ENCODE data around the gene LYPD6.

LYPD6 gene

DNA sequence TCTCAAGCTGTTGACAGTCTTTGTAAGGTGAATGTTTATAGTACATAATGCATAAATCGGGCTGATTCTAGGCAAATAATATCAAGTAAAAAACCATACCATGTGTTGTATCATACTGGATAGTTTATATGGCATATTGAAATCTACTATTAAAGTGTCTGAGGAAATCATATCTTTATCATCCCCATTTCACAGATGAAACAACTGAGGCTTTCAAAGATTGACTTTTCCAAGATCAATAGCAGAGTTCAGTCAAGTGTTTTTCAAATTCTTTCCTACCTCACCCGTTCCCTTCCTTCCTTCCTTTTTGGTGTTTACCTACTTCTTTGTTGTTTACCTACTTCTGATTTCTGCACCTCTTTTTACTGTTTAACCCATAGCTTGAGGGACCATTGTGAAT is 2.0 kb downstream of the LYPD6 start:
- Mint-ChIP-seq H3K36me3 (no peaks in the 10 kb centered on the region), H3K27me3 (peaks cover 61% of the 10 kb centered on the region), H3K27ac (no peak overlapping the region), H3K9me3 (peaks cover 8% of the 10 kb centered on the region), H3K4me1 (peaks cover 23% of the 10 kb centered on the region), H3K4me3 (no peak overlapping the region)
- ATAC-seq = no peak

DNA sequence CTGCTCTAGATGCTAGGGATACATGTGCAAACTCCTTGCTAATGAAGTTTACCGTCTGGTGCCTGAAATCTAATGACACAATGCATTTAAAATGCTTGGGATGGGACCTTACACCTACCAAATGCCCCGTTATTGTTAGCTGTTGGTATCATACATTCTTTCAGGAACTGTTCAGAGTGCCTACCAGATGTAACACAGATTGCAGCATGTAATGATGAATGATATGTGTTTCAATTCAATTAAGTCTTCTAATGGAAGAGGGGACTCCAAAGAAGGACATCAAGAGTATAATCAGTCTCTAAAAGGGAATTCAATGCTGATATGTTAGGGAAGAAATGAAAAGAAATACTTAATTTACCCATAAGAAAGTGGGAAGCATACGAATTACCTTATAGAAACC is 3.2 kb downstream of the LYPD6 start:
- no peak for ATAC-seq
- peaks cover 23% of the 10 kb centered on the region for H3K4me1 Mint-ChIP-seq
- H3K36me3 Mint-ChIP-seq = no peaks in the 10 kb centered on the region
- H3K27me3 Mint-ChIP-seq = peaks cover 49% of the 10 kb centered on the region
- H3K27ac Mint-ChIP-seq = no peak overlapping the region
- no peak overlapping the region for H3K4me3 Mint-ChIP-seq
- H3K9me3 Mint-ChIP-seq = peaks cover 11% of the 10 kb centered on the region

DNA sequence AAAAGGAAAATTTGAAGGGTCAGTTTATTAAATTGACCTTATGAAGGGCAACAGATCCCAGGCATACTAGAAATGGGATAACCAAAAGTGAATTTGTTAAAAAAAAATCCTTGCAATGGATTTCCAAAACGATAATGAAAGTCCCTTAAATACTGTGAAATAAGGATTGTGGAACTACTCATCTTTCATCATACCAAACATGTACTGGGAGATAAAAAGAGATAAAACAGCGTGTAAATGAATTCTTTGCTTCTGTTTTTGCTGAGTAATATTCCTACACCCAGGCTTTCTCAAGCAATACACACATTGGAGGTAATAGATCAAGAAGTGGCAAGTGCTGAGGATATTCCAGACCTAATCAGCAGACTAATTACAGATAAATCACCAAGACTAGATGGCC is 3.8 kb downstream of the LYPD6 start:
- Mint-ChIP-seq H3K27ac (no peak overlapping the region), H3K9me3 (peaks cover 11% of the 10 kb centered on the region), H3K27me3 (peaks cover 43% of the 10 kb centered on the region), H3K36me3 (no peaks in the 10 kb centered on the region), H3K4me1 (peaks cover 20% of the 10 kb centered on the region), H3K4me3 (no peak overlapping the region)
- no peak for ATAC-seq

DNA sequence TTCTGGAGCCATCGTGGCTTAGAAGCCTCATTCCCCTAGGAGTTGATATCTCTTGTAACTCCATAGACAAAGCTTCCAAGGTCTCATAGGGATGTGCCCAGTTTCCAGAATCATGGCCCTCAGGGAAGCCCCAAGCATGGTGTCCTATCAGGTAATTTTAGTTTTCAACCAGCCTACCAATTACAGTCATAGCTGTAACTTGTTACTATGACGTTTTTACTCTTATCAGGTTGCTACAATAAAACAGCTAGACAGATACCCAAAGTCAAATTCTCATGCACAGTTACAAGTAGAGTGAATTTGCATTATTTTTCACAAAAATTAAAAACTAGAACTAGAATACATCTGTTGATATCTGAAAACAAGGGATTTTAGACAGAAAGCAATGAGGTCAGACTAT is 8.9 kb downstream of the LYPD6 start:
- H3K36me3 Mint-ChIP-seq = no peaks in the 10 kb centered on the region
- peaks cover 11% of the 10 kb centered on the region for H3K9me3 Mint-ChIP-seq
- ATAC-seq = no peak
- H3K4me3 Mint-ChIP-seq = no peak overlapping the region
- H3K27ac Mint-ChIP-seq = no peak overlapping the region
- peaks cover 18% of the 10 kb centered on the region for H3K27me3 Mint-ChIP-seq
- H3K4me1 Mint-ChIP-seq = no peaks in the 10 kb centered on the region

DNA sequence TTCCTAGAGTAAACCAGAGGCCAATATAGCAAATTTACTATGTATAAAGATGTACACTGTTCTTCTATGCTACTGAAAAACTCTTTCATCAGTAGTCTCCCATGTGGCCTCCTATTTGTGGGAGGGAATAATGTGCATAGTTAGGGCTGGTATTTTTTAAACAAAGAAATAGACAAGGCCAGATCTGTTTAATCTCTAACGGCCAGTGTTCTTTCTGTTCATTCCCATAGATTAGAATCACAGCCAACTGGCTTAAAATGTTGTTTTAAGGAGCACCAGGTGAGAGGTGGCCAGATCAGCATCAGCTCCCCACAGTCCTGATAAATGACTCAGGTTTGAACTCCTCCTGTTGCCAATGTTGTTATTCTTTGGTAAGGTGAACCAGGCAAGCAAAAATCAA is 12.1 kb downstream of the LYPD6 start:
- peaks cover 10% of the 10 kb centered on the region for H3K27me3 Mint-ChIP-seq
- no peak overlapping the region for H3K4me3 Mint-ChIP-seq
- no peak overlapping the region for H3K27ac Mint-ChIP-seq
- peaks cover 3% of the 10 kb centered on the region for H3K9me3 Mint-ChIP-seq
- H3K36me3 Mint-ChIP-seq = no peaks in the 10 kb centered on the region
- no peak for ATAC-seq
- no peaks in the 10 kb centered on the region for H3K4me1 Mint-ChIP-seq

DNA sequence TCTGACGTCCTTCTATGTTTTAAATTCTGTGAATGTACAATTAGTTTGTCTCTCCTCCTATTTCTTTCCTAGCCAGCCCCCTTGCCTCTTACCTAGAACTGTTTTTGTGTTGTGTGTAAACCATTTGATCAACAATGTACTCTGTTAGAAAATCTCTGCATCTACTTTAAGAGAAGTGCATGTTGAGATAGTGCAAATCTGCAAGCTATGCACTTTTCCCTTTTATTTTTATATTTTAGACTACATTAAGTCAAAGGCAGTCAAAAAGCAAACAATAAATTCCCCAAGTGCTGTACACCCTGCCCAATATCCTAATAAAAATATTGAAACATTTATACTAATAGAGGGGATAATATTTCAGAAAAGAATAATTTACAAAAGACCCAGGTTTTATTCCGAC is 13.7 kb downstream of the LYPD6 start:
- Mint-ChIP-seq H3K4me3 (no peak overlapping the region), H3K36me3 (no peaks in the 10 kb centered on the region), H3K27ac (no peak overlapping the region), H3K4me1 (no peaks in the 10 kb centered on the region), H3K27me3 (peaks cover 19% of the 10 kb centered on the region), H3K9me3 (no peaks in the 10 kb centered on the region)
- ATAC-seq = no peak

DNA sequence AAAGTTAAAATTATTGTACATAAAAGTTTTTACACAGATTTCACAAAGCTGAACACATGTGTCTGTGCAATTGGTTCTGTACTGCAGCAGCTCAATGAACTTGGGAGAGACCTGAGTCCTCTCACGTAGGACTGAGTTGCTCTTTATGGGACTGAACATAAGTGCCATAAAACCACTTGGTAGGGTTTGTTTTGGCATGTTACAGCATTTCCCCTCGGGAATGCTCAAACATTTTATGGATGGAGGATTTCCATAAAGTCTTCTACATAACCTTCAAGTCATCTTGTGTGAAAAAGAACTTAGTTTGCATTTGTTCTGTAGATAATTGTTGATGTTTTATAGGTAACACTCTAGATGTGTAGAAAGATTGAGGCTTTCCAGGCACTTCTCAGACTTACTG is 15.9 kb downstream of the LYPD6 start:
- Mint-ChIP-seq H3K36me3 (no peaks in the 10 kb centered on the region), H3K27ac (no peak overlapping the region)
- no peak for ATAC-seq

DNA sequence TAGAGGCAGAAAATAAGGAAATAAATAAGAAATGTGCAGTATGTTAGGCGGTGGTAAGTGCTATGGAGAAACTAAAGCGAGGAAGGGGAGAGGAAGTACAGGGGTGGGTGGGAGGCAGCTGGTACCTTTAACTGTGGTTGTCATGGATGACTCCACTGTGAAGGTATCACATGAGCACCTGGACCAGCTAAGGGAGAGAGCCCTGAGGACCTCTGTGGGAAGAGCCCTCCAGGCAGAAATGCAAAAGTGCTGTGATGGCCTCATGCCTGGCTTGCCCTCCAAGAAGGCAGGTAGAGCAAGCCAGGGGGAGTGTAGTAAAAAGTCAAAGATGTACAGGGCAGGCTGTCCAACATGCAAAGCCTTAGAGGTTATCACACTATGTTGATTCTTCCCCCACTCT is 17.9 kb downstream of the LYPD6 start:
- Mint-ChIP-seq H3K4me3 (no peak overlapping the region), H3K9me3 (no peaks in the 10 kb centered on the region), H3K36me3 (no peaks in the 10 kb centered on the region), H3K27me3 (peaks cover 12% of the 10 kb centered on the region), H3K4me1 (no peaks in the 10 kb centered on the region), H3K27ac (no peak overlapping the region)
- ATAC-seq = peak; percentile 36

More for the DNA sequence above, 15.9 kb downstream of the LYPD6 start:
- Mint-ChIP-seq H3K9me3 (no peaks in the 10 kb centered on the region), H3K4me3 (no peak overlapping the region), H3K4me1 (no peaks in the 10 kb centered on the region), H3K27me3 (peaks cover 15% of the 10 kb centered on the region)

DNA sequence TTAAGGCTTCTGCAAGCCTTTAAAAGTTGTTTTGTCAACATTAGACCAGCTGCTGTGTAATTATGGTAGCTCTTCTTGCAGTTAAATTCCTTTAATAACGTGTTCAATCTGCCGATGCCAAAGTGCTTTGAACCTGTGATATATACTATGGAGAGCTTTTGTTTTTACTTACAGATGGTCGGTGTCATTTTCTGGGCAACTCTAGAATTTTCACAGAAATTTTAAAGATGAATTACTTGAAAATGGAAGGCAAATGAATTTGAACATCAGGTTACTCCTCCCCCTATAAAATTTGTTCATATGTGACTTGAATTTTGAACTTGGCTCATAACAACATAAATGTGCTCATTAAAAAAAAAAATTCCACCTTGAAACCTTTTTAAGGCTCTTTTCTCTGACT is 23.0 kb downstream of the LYPD6 start:
- no peaks in the 10 kb centered on the region for H3K4me1 Mint-ChIP-seq
- H3K9me3 Mint-ChIP-seq = no peaks in the 10 kb centered on the region
- H3K4me3 Mint-ChIP-seq = no peak overlapping the region
- no peak overlapping the region for H3K27ac Mint-ChIP-seq
- peaks cover 10% of the 10 kb centered on the region for H3K27me3 Mint-ChIP-seq
- no peaks in the 10 kb centered on the region for H3K36me3 Mint-ChIP-seq
- ATAC-seq = no peak

DNA sequence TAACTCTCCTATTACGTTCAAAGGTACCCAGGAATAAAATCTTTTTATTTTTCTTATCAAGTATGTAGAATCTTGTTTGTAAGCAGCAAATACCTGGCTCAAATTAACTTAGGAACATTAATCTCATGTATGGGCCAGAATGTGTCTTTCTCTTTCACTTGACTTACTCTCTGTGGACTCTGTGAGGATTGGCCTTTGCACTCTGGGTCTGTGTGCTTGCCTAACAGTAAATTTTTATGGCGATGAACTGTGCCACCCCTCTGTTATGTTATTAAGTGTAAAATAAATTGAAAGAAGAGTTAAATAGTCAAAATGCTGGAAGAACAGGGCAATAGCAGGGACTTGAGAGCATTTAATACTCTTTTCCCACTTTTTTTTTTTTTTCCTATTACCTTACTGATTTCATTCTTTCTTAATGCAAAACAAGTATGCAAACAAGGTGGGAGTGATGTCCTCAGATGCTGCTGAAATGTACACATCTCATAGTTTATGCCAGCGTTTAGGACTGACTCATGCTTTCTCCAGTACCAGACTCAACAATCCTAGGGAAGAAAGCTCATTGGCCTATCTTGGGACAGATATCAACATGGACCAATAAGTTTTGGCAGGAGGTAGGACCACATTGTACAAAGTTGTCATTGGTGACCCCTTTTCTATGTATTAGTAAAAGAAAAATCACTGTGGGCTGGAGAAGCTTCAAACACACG is 25.5 kb downstream of the LYPD6 start:
- H3K9me3 Mint-ChIP-seq = no peaks in the 10 kb centered on the region
- no peaks in the 10 kb centered on the region for H3K27me3 Mint-ChIP-seq
- ATAC-seq = no peak
- H3K4me1 Mint-ChIP-seq = no peaks in the 10 kb centered on the region
- H3K4me3 Mint-ChIP-seq = no peak overlapping the region
- no peaks in the 10 kb centered on the region for H3K36me3 Mint-ChIP-seq
- no peak overlapping the region for H3K27ac Mint-ChIP-seq

DNA sequence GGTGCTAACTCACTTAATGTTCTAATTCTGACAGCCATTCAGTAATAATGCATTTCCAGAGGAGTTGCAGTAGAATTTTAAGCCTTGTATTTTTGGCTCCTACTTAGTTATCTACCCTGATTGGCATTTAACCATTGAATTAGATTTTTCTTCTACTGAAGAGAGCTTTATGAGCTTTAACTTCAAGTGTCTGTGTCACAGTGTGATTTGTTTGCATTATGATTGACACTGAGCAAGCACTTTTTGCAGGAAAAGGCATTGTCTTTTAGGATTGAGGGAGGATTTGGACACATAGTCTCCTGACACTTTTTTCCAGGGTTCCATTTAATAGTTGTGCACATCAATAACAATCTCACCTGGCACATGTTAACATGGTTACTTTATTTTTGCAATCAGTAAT is 26.7 kb downstream of the LYPD6 start:
- no peaks in the 10 kb centered on the region for H3K4me1 Mint-ChIP-seq
- peaks cover 3% of the 10 kb centered on the region for H3K9me3 Mint-ChIP-seq
- peaks cover 8% of the 10 kb centered on the region for H3K27me3 Mint-ChIP-seq
- H3K4me3 Mint-ChIP-seq = no peak overlapping the region
- H3K27ac Mint-ChIP-seq = no peak overlapping the region
- H3K36me3 Mint-ChIP-seq = no peaks in the 10 kb centered on the region
- ATAC-seq = no peak

DNA sequence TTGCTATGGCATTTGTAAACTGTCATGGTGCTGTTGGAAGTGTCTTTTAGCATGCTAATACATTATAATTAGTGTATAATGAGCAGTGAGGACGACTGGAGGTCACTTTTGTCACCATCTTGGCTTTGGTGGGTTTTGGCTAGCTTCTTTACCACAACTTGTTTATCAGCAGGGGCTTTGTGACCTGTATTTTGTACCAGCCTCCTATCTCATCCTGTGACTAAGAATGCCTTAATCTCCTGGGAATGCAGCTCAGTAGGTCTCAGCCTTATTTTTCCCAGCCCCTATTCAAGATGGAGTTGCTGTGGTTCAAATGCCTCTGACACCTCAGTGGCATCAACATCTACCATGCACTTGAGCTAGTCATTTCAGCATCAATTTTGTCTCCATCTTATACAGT is 29.7 kb downstream of the LYPD6 start:
- ATAC-seq = no peak
- H3K27me3 Mint-ChIP-seq = peaks cover 16% of the 10 kb centered on the region
- peaks cover 3% of the 10 kb centered on the region for H3K9me3 Mint-ChIP-seq
- no peaks in the 10 kb centered on the region for H3K36me3 Mint-ChIP-seq
- H3K4me3 Mint-ChIP-seq = no peak overlapping the region
- H3K27ac Mint-ChIP-seq = no peak overlapping the region
- no peaks in the 10 kb centered on the region for H3K4me1 Mint-ChIP-seq

DNA sequence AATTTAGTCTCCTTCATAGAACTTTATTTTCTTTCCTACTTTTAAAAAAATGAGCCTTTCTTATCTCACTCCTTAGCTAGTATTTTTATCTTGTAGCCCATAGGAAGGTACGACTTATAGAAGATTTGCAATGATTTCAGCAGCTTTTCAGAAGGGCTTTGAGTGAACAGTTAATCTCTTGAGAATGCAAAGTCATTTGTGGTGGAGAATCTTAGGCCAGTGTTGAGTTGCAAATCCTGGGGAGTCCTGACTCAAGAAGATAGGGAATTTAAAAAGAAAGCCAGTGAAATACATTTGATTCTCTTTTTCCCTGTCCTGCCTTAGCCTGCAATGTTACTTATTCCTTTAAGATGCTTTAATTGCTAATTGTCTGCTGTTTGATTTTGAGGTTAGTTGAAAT is 33.6 kb downstream of the LYPD6 start:
- Mint-ChIP-seq H3K36me3 (no peaks in the 10 kb centered on the region), H3K4me3 (no peak overlapping the region), H3K27ac (no peak overlapping the region), H3K4me1 (no peaks in the 10 kb centered on the region), H3K27me3 (peaks cover 36% of the 10 kb centered on the region), H3K9me3 (peaks cover 3% of the 10 kb centered on the region)
- no peak for ATAC-seq

DNA sequence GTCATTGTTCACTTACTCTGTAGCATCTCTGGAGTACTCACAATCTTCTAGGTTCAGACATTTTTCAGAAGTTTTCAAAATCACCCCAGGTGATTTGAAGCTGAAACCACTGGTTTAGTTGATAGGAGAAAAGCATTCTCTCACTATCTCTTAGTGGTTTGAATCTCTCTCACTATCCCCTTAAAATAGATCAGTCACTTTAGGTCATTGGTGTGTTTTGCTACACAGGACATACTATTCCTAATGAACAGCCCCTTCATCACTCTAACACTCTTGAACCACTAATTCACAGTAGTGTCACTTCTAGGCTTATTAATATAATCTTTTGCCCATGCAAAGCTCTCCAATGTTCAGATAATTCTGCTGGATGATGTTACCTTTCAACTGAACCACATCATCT is 34.5 kb downstream of the LYPD6 start:
- Mint-ChIP-seq H3K4me1 (no peaks in the 10 kb centered on the region), H3K27ac (no peak overlapping the region), H3K27me3 (peaks cover 45% of the 10 kb centered on the region), H3K9me3 (peaks cover 7% of the 10 kb centered on the region), H3K36me3 (no peaks in the 10 kb centered on the region), H3K4me3 (no peak overlapping the region)
- ATAC-seq = no peak

DNA sequence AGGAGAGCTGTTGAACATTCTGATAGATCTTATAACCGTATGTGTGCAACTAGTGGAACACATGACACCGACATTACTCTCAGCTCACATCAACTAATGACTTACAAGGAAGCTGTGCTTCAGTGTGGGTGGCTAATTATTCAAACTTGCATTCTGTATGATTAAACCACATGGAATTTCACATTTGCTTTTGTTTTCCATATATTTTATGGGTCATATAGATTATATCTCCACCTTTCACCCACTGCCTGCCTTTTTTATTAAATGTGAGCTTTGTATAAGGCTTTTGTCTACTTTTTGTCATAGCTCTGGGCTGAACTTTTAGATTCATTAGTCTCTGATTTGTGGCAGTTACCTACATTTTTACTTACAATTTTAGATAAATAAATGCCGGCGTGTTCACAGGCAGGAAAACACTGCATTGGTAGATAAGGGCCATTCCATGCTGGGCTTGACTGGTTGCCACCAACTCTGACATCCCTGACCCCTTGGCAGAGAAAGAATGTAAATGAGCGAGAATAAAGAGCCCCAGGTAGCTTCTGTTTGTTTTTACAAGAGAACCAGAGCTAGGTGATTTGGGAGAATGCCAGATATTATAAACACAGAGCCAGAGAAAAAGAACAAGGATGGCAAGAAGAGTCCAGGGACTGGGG is 35.7 kb downstream of the LYPD6 start:
- Mint-ChIP-seq H3K27ac (no peak overlapping the region), H3K4me3 (no peak overlapping the region), H3K9me3 (peaks cover 7% of the 10 kb centered on the region), H3K36me3 (no peaks in the 10 kb centered on the region), H3K27me3 (peaks cover 48% of the 10 kb centered on the region), H3K4me1 (no peaks in the 10 kb centered on the region)
- ATAC-seq = no peak

DNA sequence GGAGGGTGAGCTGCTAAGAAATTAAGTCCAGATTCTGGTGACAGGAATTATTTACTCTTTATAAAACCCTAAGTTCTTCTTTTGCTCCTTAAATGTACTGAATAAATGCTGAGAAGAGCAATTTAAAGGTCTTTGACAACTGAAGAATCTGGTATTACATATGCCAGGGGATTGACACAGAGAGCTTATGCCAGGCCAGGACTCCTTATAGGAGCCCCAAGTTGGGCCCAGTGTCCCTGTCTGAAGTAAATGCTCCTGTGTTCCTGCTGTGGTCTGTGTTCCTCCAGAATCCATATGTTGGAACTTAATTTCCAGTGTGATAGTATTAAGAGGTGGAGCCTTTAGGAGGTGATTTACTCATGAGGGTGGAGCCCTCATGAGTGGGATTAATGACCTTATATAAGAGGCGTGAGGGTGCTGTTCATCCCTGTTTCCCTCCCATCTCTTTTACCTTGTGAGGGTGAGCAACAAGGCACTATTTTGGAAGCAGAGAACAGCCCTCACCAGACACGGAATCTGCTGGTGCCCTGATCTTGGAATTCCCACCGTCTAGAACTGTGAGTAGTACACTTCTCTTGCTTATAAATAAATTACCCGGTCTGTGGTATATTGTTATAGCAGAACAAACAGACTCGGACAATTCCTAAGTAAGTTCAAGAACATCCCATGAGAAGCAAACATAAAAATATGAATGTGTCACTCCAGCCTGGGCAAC is 39.8 kb downstream of the LYPD6 start:
- ATAC-seq = no peak
- Mint-ChIP-seq H3K9me3 (peaks cover 4% of the 10 kb centered on the region), H3K27me3 (peaks cover 32% of the 10 kb centered on the region), H3K36me3 (no peaks in the 10 kb centered on the region), H3K4me3 (no peak overlapping the region), H3K27ac (no peak overlapping the region), H3K4me1 (no peaks in the 10 kb centered on the region)

Measured in stimulated activated memory B cell treated with anti-CD40 and anti-IgM and Interleukin-4, amounts not matched to agents 10 μg/mL and 1 μg/mL and 100 μg/mL, for 72 hours (primary cell).